D721Med (cell line): ENCODE data around the gene TMEM267.
"Not testable (repeated sequence)": the region's sequence is repeated elsewhere in the genome, so short reads cannot be mapped to it uniquely, and the experiment has no call there.

ENCODE experiments used
- DNase-seq: peaks from one replicate; pipeline ENCODE4 v3.0.0; 2011; ENCODE audit warnings: low spot score; ENCODE audit not compliant: insufficient read length
- FAIRE-seq: peaks from 2 replicates; lab custom pipeline; 2011; peaks lifted over from hg19 to GRCh38; lab: Jason Lieb, UNC
- TF ChIP-seq, protein P1 (sequence below): IDR thresholded peaks from 2 replicates; pipeline ENCODE4 v1.5.1; 2012; ENCODE audit warnings: mild to moderate bottlenecking, control low read depth; ENCODE audit not compliant: insufficient read depth; ENCODE audit errors: missing control alignments

The TMEM267 gene

DNA sequence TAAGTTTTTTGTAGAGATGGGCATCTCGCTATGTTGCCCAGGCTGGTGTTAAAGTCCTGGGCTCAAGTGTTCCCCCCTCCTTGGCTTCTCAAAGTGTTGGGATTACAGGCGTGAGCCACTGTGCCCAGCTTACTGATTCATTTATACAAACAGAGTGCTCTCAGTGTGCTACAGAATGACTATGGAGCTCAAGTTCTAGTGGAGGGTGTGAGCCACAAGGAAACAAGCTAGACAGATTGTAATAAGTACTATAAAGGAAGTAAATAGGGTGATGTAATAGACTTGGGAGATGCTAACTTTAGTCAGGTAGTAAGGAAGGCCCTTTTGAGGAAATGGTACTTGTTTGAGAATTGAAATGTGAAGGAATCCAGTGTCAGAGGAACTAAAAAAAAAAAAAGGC is 1.7 kb upstream of the TMEM267 start:
- DNase-seq (no peak), FAIRE-seq (no peak)
- TF ChIP-seq, protein P1, sequence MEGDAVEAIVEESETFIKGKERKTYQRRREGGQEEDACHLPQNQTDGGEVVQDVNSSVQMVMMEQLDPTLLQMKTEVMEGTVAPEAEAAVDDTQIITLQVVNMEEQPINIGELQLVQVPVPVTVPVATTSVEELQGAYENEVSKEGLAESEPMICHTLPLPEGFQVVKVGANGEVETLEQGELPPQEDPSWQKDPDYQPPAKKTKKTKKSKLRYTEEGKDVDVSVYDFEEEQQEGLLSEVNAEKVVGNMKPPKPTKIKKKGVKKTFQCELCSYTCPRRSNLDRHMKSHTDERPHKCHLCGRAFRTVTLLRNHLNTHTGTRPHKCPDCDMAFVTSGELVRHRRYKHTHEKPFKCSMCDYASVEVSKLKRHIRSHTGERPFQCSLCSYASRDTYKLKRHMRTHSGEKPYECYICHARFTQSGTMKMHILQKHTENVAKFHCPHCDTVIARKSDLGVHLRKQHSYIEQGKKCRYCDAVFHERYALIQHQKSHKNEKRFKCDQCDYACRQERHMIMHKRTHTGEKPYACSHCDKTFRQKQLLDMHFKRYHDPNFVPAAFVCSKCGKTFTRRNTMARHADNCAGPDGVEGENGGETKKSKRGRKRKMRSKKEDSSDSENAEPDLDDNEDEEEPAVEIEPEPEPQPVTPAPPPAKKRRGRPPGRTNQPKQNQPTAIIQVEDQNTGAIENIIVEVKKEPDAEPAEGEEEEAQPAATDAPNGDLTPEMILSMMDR: no peak

DNA sequence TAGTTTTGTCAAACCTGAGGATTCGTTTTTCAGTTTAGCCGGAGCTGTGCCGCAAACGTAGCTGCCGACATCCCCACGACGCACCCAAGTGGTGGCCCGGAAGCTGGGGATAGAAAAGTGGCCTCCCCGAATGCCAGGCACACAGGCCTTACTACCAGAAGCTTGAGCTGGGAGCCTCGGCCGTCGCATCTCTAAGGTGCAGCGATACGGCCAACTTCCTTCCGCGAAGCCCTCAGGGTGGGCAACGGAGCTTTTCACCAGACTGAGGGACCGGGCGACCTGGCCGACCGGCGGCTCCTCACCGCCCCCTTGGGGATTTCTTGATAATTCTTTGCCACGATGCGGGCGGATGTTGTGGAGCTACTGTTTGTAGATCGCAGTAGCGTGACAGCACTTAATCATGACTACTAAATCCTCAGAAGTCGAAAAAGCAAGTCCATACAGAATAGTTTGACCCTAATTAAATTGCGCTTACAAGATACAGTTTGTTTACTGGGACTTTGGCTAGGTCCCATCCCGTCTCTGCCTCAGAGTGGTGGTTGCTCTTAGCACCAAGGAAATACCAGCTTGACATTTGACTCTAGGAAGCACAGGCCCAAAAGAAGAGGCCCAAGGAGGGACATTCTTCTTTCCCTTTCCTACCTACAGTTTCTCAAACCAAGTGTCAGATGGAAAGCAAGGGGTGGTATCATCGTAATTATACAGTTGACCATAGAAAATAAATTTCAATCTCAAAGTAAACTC is 613 bp upstream of the TMEM267 start:
- no peak for FAIRE-seq
- TF ChIP-seq, protein P1: peak; percentile 47
- DNase-seq: no peak

DNA sequence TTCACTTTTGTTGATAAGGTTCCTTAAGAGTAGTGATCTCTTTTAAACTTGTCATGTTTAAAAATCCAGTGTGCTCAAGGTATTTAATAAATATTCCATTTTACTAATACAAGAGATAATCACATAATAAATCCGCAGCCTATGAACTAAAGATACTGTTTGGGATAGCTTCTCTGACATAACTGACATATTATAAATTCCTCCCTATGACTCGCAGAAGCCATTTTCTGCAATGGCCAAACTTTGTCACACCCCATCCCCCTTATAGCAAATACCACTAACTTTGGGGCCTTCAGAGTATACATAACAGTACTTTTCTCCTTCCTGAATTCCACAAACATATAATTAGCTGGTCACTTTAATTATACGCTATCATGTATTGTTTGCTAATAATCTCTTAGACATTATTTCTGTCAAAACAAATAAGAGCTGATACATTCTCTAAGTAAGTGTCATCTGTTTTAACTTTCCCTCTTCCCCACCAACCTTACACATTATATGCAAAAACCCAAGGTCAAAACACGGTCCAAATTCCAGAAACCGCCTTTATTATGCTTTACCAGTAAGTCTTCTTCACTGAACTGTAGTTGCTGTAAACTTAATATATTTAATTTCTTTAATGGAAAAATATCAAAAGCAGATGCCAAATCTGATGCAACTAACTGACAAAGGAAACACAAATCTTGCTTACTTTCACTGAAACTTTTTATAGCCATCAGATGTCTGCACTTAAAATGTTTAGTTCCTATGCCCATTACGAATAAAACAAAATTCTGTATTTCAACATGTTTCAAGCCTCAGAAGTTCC is 971 bp downstream of the TMEM267 start:
- DNase-seq: no peak
- TF ChIP-seq, protein P1: no peak
- no peak for FAIRE-seq

DNA sequence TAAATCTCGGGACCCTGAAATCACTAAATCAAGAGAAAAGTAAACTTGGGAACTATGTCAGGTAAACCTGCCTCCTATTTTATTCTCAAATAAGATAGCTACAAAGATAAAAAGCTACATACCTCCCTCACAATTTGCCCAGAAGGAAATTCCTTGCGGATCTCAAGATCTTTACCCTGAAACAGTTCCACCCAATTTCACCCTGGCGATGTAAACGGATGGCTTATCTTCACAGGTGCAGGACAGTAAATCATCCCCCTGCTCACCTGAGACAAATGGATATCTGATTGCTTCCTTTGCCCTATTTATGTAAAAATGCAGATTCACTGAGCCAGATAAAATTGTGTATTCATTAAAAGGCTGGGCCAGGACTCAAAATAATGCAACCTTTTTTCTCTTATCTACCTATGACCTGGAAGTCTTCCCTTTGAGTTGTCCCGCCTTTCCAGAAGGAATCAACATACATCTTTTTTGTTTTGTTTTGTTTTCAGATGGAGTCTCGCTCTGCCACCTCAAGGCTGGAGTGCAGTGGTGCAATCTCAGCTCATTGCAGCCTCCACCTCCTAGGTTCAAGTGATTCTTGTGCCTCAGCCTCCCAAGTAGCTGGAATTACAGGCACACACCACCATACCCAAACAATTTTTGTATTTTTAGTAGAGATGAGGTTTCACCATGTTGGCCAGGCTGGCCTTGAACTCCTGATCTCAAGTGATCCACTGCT is 13.8 kb downstream of the TMEM267 start:
- TF ChIP-seq, protein P1: no peak
- DNase-seq (no peak), FAIRE-seq (no peak)

DNA sequence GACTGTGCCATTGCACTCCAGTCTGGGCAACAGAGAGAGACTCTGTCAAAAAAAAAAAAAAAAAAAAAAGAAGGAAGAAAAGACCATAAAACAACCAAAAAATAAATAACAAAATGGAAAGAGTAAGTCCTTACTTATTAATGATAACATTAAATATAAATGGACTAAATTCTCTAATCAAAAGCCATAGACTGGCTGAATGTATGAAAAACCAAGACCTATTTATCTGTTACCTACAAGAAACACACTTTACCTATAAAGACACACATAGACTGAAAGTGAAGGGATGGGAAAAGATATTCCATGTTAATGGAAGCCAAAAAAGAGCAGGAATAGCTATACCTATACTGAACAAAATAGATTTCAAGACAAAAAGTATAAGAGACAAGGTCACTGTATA is 16.6 kb downstream of the TMEM267 start:
- FAIRE-seq (no peak), DNase-seq (no peak)
- TF ChIP-seq, protein P1: no peak

DNA sequence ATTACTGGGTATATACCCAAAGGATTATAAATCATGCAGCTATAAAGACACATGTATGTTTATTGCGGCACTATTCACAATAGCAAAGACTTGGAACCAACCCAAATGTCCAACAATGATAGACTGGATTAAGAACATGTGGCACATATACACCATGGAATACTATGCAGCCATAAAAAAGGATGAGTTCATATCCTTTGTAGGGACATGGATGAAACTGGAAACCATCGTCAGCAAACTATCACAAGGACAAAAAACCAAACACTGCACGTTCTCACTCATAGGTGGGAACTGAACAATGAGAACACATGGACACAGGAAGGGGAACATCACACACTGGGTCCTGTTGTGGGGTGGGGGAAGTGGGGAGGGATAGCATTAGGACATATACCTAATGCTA is 18.2 kb downstream of the TMEM267 start:
- FAIRE-seq, DNase-seq: not testable (repeated sequence)

DNA sequence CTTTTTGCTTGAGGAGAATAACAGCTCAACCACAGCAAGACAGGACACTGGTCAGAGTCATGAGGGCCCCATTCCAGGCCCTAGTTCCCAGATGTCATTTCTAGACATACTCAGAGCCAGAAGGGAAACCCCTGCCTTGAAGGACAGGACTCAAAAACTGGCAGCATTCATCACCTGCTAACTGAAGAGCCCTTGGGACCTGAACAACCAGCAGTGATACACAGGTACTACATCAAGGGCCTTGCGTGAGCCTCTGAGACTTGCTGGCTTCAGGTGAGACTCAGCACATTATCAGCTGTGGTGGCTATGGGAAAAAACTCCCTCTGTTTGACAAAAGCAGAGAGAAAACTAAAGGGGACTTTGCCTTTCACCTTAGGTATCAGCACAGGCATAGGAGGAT is 22.6 kb downstream of the TMEM267 start:
- TF ChIP-seq, protein P1: no peak
- DNase-seq (no peak), FAIRE-seq (no peak)
